GM12878 (cell line): ENCODE measurements around the gene MRPL34. TPM values are rescaled to one million over a fixed set of nuclear protein-coding genes. Genes with fewer than 3 reads are reported as not detected.

Experiments used
- ATAC-seq: fragments of 200-7000 bp; cut with Tn5 transposase; 3 replicates; pipeline ENCODE4 v1.9.1; 2020; ENCODE audit warnings: mild to moderate bottlenecking, moderate library complexity
- BruUV-seq: library from RNA; stranded (reverse); fragments of 400-500 nt; replicated peaks from 2 replicates; lab custom pipeline; 2021; lab: Mats Ljungman, UMichigan
- CTCF ChIA-PET: fragments of 300-600 bp; sonication (Branson Sonifier 250); formaldehyde crosslinking; extraction: SDS; loops from one replicate; lab custom pipeline; 2021; ENCODE audit warnings: inconsistent platforms; lab: Yijun Ruan, JAX
- POLR2A ChIA-PET: fragments of 350-600 bp; formaldehyde crosslinking; extraction: SDS; loops from one replicate; lab custom pipeline; 2021; ENCODE audit warnings: inconsistent platforms; lab: Charles Lee
- RAD21 ChIA-PET: fragments of 300-600 bp; sonication (Branson Sonifier 250); formaldehyde crosslinking; loops from one replicate; lab custom pipeline; 2023; ENCODE audit warnings: antibody characterized with exemption; ENCODE audit not compliant: unreplicated experiment; lab: Charles Lee
- SMC1A ChIA-PET: fragments of 300-600 bp; sonication (Branson Sonifier 250); formaldehyde crosslinking; loops from one replicate; lab custom pipeline; 2023; ENCODE audit not compliant: unreplicated experiment, uncharacterized antibody; lab: Charles Lee
- DNase-seq: peaks from one replicate; pipeline ENCODE4 v3.0.0-alpha.2; 2011; ENCODE audit warnings: low read depth, low spot score
- FAIRE-seq: peaks from 3 replicates; lab custom pipeline; 2011; peaks lifted over from hg19 to GRCh38; lab: Jason Lieb, UNC
- H2AFZ ChIP-seq: 2 replicates; pipeline ENCODE4 v1.6.0; 2011; ENCODE audit warnings: low read depth, low read length, control low read depth; ENCODE audit not compliant: control insufficient read depth
- H3K27ac ChIP-seq: 2 replicates; pipeline ENCODE4 v1.5.1; 2011; ENCODE audit warnings: control low read depth; ENCODE audit not compliant: control insufficient read depth, insufficient read depth
- H3K27me3 ChIP-seq, 2 experiments: replicated peaks in 1 of 2; 2 replicates each; pipeline versions ENCODE4 v1.6.0 to v1.6.1; 2011; ENCODE audit warnings: low read length in 1 of 2; ENCODE audit not compliant: control insufficient read depth in 2 of 2, insufficient read depth in 2 of 2
- H3K36me3 ChIP-seq, 2 experiments: 2 replicates each; pipeline ENCODE4 v1.5.1; 2011; ENCODE audit warnings: low read length in 1 of 2; ENCODE audit not compliant: control insufficient read depth in 2 of 2, insufficient read depth in 2 of 2
- H3K4me1 ChIP-seq: 2 replicates; pipeline ENCODE4 v1.6.1; 2011; ENCODE audit warnings: mild to moderate bottlenecking, low read length, moderate library complexity, mixed read lengths; ENCODE audit not compliant: control insufficient read depth, insufficient read depth
- H3K4me2 ChIP-seq: 2 replicates; pipeline ENCODE4 v1.6.0; 2011; ENCODE audit warnings: control low read depth; ENCODE audit not compliant: control insufficient read depth, insufficient read depth
- H3K4me3 ChIP-seq: fragments of 200-600 bp; sonication (generic); 2 replicates; pipeline ENCODE4 v1.5.1; 2016
- H3K79me2 ChIP-seq: 2 replicates; pipeline ENCODE4 v1.6.0; 2011; ENCODE audit warnings: low read length; ENCODE audit not compliant: control insufficient read depth, insufficient read depth
- H3K9ac ChIP-seq: 2 replicates; pipeline ENCODE4 v1.8.0; 2011; ENCODE audit warnings: low read length, control low read depth, mixed read lengths; ENCODE audit not compliant: control insufficient read depth, insufficient read depth
- H3K9me3 ChIP-seq: replicated peaks from 3 replicates; pipeline ENCODE4 v1.5.1; 2011; ENCODE audit warnings: mild to moderate bottlenecking, low read length; ENCODE audit not compliant: control insufficient read depth, insufficient read depth
- H4K20me1 ChIP-seq: 2 replicates; pipeline ENCODE4 v1.6.0; 2011; ENCODE audit not compliant: control insufficient read depth, insufficient read depth
- BACH1 ChIP-seq: fragments of 450-650 bp; IDR thresholded peaks from 2 replicates; pipeline ENCODE4 v1.6.1; 2017; ENCODE audit warnings: mild to moderate bottlenecking, borderline replicate concordance
- BHLHE40 ChIP-seq, 2 experiments: fragments of 450-650 bp in 1 of 2; IDR thresholded peaks; 2 replicates each; pipeline ENCODE4 v1.6.1; 2011 to 2017; ENCODE audit warnings: low read depth in 2 of 2, borderline replicate concordance in 1 of 2, improper control_type of control experiment in 1 of 2, low read length in 1 of 2, mild to moderate bottlenecking in 1 of 2
- E2F8 ChIP-seq: fragments of 450-650 bp; IDR thresholded peaks from 2 replicates; pipeline ENCODE4 v1.6.1; 2018; ENCODE audit warnings: mild to moderate bottlenecking, low read depth, moderate library complexity; ENCODE audit not compliant: partially characterized antibody
- EED ChIP-seq: sonication (generic); IDR thresholded peaks from 2 replicates; pipeline ENCODE4 v1.6.1; 2016; ENCODE audit warnings: antibody characterized with exemption, low read depth
- TCF12 ChIP-seq: IDR thresholded peaks from 2 replicates; pipeline ENCODE4 v1.6.1; 2011; ENCODE audit warnings: low read depth, mild to moderate bottlenecking, low read length
- ZBTB33 ChIP-seq: fragments of 450-650 bp; IDR thresholded peaks from 2 replicates; pipeline ENCODE4 v1.6.1; 2017; ENCODE audit warnings: mild to moderate bottlenecking
- ZNF687 ChIP-seq: fragments of 450-650 bp; IDR thresholded peaks from 2 replicates; pipeline ENCODE4 v1.6.1; 2017; ENCODE audit warnings: mild to moderate bottlenecking, moderate library complexity
- WGBS: methylation state at CpG from one replicate; pipeline ENCODE4 v1.1.6; 2016; ENCODE audit warnings: low lambda C conversion rate; ENCODE audit not compliant: insufficient replicate concordance, insufficient coverage; ENCODE audit errors: missing lambda C conversion rate; 5-methylcytosine and 5-hydroxymethylcytosine counted together
- in situ Hi-C: fragments of 300-500 bp; cut with MboI; formaldehyde crosslinking; loops from 9 replicates; pipeline ENCODE4 v1.14.3; 2018; ENCODE audit warnings: mixed read lengths
- intact Hi-C: fragments of 100-400 bp; cut with micrococcal nuclease; formaldehyde crosslinking; loops from one replicate; pipeline ENCODE4 v1.14.2; 2022; ENCODE audit not compliant: unreplicated experiment
- polyA plus RNA-seq, 11 experiments: library from polyadenylated mRNA; depleted of rRNA in 4 of 11; unstranded in 6 of 11; stranded (reverse) in 5 of 11; fragments of >200 nt; fragmentation: Nextera tagmentation in 4 of 11; fragmentation: Illumina TruSeq in 1 of 11; extraction: Ambion mirVana in 4 of 11; extraction: Trizol in 1 of 11; gene quantifications; 1 replicate in 1 of 11; 2 replicates in 10 of 11; pipeline versions ENCODE4 v1.2.1 to v1.2.3, GENCODE V29; 2011 to 2016; ENCODE audit warnings: inconsistent platforms in 2 of 11, missing spikeins in 2 of 11, low read depth in 1 of 11
- total RNA-seq, 4 experiments: library from RNA; depleted of rRNA in 3 of 4; stranded (reverse); fragments of >200 nt in 3 of 4; fragmentation: Illumina TruSeq in 1 of 4; extraction: Trizol in 1 of 4; gene quantifications; 2 replicates each; pipeline versions ENCODE4 v1.2.1 to v1.2.3, GENCODE V29; 2013 to 2021

Gene MRPL34
- total and polyA plus RNA-seq, 10 of the 15 experiments (the other 5 are each of a cell fraction or from before 2014, with no cell fraction given) = 8.6 to 198 (median 78.6) TPM

- no peak overlapping the region; the same call in 1 of the 2 replicates for H2AFZ ChIP-seq
- ChIA-PET SMC1A (interaction anchor here (0.6 to 5.0 kb wide), 8 partner anchors 16 to 346 kb away, joined by 3 to 43 read pairs (median 6); partner anchors contain the start of genes ANKLE1 and USE1), RAD21 (interaction anchor here (1.2 to 1.8 kb wide), 9 partner anchors 11 to 200 kb away, joined by 3 to 22 read pairs (median 5); partner anchors contain the start of gene ANKLE1), POLR2A (interaction anchor here (0.7 to 1.1 kb wide), 5 partner anchors 10 to 189 kb away, joined by 3 to 4 read pairs (median 3); no protein-coding TSS in a partner anchor), CTCF (interaction anchor here (0.5 to 10.5 kb wide), 7 partner anchors 8 to 191 kb away, joined by 3 to 120 read pairs (median 4); partner anchors contain the start of genes ANKLE1, DDA1, HAUS8 and MYO9B)
- DNase-seq = no peak
- BruUV-seq = no TSS peak
- in situ Hi-C loops = no loop called here
- H3K27me3 ChIP-seq = no peaks in the 10 kb centered on the region
- WGBS = 17% methylated on average over 7 of the region's 7 CpGs
- no peak for ATAC-seq
- peaks cover 0 to 2% of the 10 kb centered on the region in 2 experiments; a peak in 1 of 4 replicates for H3K36me3 ChIP-seq
- H3K4me2 ChIP-seq = no peak overlapping the region
- no peaks in the 10 kb centered on the region for H4K20me1 ChIP-seq
- H3K4me3 ChIP-seq = no peak overlapping the region
- intact Hi-C loops = loop anchor here (2.0 to 10.0 kb wide), 2 partner anchors 17 to 491 kb away; no protein-coding TSS in a partner anchor
- H3K4me1 ChIP-seq = peaks cover 12% of the 10 kb centered on the region
- no peak for FAIRE-seq
- H3K9me3 ChIP-seq = no peaks in the 10 kb centered on the region
- H3K27ac ChIP-seq = peak overlapping the region; percentile 81
- TF ChIP-seq EED = no peak
- TF ChIP-seq BHLHE40 (IDR thresholded peaks at IDR 0.05; ENCODE audit: borderline replicate concordance in 1 of 2, low read depth in 2 of 2, low read length in 1 of 2) = no peak
- no peak for TF ChIP-seq ZBTB33
- TF ChIP-seq ZNF687 = no peak
- no peak for TF ChIP-seq E2F8
- TF ChIP-seq TCF12 = no peak
- TF ChIP-seq BACH1 = no peak
- H3K9ac ChIP-seq = peak overlapping the region; percentile 66
- H3K79me2 ChIP-seq = peaks cover 13% of the 10 kb centered on the region
Observed at GRCh38 chr19:17266026-17266425, 39.6 kb upstream of the MRPL34 start.
